ENCODE data around the gene YPEL1. TPM values are rescaled to one million over a fixed set of nuclear protein-coding genes. Genes with fewer than 3 reads are reported as not detected.

The YPEL1 gene
- total RNA-seq, 1 donor from 2014 or later, result 7.3 TPM

- TF ChIP-seq, protein P1, sequence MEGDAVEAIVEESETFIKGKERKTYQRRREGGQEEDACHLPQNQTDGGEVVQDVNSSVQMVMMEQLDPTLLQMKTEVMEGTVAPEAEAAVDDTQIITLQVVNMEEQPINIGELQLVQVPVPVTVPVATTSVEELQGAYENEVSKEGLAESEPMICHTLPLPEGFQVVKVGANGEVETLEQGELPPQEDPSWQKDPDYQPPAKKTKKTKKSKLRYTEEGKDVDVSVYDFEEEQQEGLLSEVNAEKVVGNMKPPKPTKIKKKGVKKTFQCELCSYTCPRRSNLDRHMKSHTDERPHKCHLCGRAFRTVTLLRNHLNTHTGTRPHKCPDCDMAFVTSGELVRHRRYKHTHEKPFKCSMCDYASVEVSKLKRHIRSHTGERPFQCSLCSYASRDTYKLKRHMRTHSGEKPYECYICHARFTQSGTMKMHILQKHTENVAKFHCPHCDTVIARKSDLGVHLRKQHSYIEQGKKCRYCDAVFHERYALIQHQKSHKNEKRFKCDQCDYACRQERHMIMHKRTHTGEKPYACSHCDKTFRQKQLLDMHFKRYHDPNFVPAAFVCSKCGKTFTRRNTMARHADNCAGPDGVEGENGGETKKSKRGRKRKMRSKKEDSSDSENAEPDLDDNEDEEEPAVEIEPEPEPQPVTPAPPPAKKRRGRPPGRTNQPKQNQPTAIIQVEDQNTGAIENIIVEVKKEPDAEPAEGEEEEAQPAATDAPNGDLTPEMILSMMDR (conservative IDR thresholded peaks at IDR 0.05; ENCODE audit: low read depth, low read length), result no peak
Measured at GRCh38 chr22:21697880-21698279, 37.7 kb downstream of the YPEL1 start.

DNA sequence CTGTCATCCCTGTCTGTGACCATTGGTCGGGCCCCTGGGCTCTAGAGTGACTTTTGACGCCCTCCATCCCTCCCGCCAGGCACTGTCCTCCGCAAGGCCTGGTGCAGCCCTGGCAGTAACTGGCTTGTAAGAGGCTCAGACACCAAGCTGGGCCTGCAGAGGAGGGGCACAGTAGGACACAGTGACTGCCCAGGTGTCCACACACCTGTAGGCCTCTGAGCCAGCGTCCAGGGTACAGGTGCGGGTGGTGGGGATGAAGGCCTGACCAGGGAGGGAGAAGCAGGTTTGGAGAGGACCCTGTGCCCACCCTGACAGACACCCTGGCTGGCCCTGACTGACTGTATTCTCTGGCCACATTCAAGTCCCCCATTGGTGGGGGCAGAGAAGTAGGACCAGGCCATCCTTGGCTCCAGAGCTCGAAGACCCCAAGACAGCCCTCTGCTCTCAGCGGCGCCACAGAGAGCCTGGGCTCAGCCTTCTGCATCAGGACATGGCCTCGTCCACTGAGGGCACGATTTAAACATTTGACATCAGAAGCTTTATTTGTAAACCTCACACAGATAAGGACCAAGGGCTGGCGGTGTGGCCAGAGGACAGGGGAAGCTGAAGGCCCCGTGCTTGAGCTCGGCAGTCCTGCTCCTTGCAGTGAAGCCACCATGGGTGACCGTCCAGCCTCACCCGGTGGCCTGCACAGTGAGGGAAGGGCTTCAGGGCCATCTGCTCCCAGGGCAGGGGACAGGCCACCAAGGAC, 38.4 kb downstream of the YPEL1 start:
- no peak overlapping the region for H3K4me3 ChIP-seq (ENCODE audit: low read depth, low read length)
- DNase-seq (ENCODE audit: low read depth), result no peak
- TF ChIP-seq, protein P1 (conservative IDR thresholded peaks at IDR 0.05; ENCODE audit: low read depth, low read length), result no peak

More at GRCh38 chr22:21697880-21698279, 37.7 kb downstream of the YPEL1 start:
- no peak for DNase-seq (ENCODE audit: low read depth)
- no peak overlapping the region for H3K4me3 ChIP-seq (ENCODE audit: low read depth, low read length)

GRCh38 chr22:21696115-21696514, 39.5 kb downstream of the YPEL1 start:
- no peak for DNase-seq (ENCODE audit: low read depth)
- H3K4me3 ChIP-seq (ENCODE audit: low read depth, low read length), result no peak overlapping the region
- TF ChIP-seq, protein P1 (conservative IDR thresholded peaks at IDR 0.05; ENCODE audit: low read depth, low read length), result no peak

DNA sequence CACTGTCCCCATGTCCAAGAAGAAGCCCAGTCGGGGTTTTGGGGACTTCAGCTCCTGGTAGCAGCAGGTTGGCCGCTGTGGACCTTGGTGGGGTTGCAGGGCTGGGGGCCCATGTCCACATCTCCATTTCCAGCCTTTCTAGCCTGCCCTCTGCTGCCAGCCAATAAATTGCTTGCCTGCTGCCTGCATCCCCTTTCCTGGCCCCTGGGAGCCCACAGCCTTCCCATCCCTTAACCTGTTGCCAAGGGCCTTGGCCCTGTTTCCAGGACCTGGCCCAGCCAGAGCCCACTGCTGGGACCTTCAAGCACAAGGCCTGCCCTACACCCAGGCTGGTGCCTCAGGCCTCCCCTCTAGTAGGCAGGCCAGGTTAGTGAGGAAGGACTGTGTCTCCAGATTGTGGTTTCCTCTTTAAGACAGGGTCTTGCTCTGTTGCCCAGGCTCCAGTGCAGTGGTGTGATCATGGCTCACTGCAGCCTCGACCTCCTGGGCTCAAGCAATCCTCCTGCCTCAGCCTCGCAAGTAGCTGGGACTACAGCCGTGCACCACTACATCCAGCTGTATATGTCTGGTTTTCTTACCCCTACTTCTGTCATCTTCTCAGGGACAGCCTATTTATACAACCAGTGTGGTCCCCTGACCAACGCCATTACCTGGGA, 40.0 kb downstream of the YPEL1 start:
- TF ChIP-seq, protein P1 (conservative IDR thresholded peaks at IDR 0.05; ENCODE audit: low read depth, low read length), result no peak
- no peak overlapping the region for H3K4me3 ChIP-seq (ENCODE audit: low read depth, low read length)
- no peak for DNase-seq (ENCODE audit: low read depth)

- no peak for DNase-seq (ENCODE audit: low read depth)
- H3K4me3 ChIP-seq (ENCODE audit: low read depth, low read length), result no peak overlapping the region
- TF ChIP-seq, protein P1 (conservative IDR thresholded peaks at IDR 0.05; ENCODE audit: low read depth, low read length), result no peak
Measured at GRCh38 chr22:21694795-21695429, 40.7 kb downstream of the YPEL1 start.

- TF ChIP-seq, protein P1 (conservative IDR thresholded peaks at IDR 0.05; ENCODE audit: low read depth, low read length), result no peak
- no peak overlapping the region for H3K4me3 ChIP-seq (ENCODE audit: low read depth, low read length)
- DNase-seq (ENCODE audit: low read depth), result no peak
Measured at GRCh38 chr22:21694394-21694793, 41.2 kb downstream of the YPEL1 start.

Measured in epithelial cell of proximal tubule (primary cell).